Endothelial cell of umbilical vein (primary cell): ENCODE data around the gene TCAP. TPM values are rescaled to one million over a fixed set of nuclear protein-coding genes. Genes with fewer than 3 reads are reported as not detected.

Experiments used
- BruUV-seq: library from RNA; stranded (reverse); fragments of 400-500 nt; replicated peaks from 2 replicates; lab custom pipeline; 2021; lab: Mats Ljungman, UMichigan
- CTCF ChIA-PET: fragments of 300-600, 350-600 bp; sonication (Branson Sonifier 250); formaldehyde crosslinking; loops from one replicate; lab custom pipeline; 2021; ENCODE audit warnings: antibody characterized with exemption, inconsistent platforms; lab: Charles Lee
- POLR2A ChIA-PET: fragments of 300-600, 350-600 bp; sonication (Branson Sonifier 250); formaldehyde crosslinking; loops from one replicate; lab custom pipeline; 2021; ENCODE audit warnings: antibody characterized with exemption, inconsistent platforms; lab: Charles Lee
- DNase-seq: peaks from one replicate; pipeline ENCODE4 v3.0.0-alpha.2; 2011; ENCODE audit warnings: low read depth, low spot score
- FAIRE-seq: peaks from 2 replicates; lab custom pipeline; 2011; peaks lifted over from hg19 to GRCh38; lab: Jason Lieb, UNC
- H2AFZ ChIP-seq: 2 replicates; pipeline ENCODE4 v1.6.0; 2012; ENCODE audit warnings: low read depth, low read length, control low read depth, inconsistent platforms
- H3K27ac ChIP-seq: 2 replicates; pipeline ENCODE4 v1.5.1; 2011; ENCODE audit warnings: low read depth, mild to moderate bottlenecking, control low read depth, low read length, moderate library complexity; ENCODE audit not compliant: insufficient read depth
- H3K27me3 ChIP-seq, 2 experiments: 2 replicates each; pipeline versions ENCODE4 v1.6.0 to v1.6.1; 2011; ENCODE audit warnings: low read length in 2 of 2, mixed read lengths in 1 of 2; ENCODE audit not compliant: control insufficient read depth in 2 of 2, insufficient read depth in 2 of 2
- H3K36me3 ChIP-seq, 2 experiments: 2 replicates in 1 of 2; 3 replicates in 1 of 2; pipeline ENCODE4 v1.5.1; 2011; ENCODE audit warnings: low read length in 2 of 2, mild to moderate bottlenecking in 1 of 2, moderate library complexity in 1 of 2; ENCODE audit not compliant: control insufficient read depth in 2 of 2, insufficient read depth in 2 of 2; ENCODE audit errors: extremely low read depth in 1 of 2
- H3K4me1 ChIP-seq: 3 replicates; pipeline ENCODE4 v1.5.1; 2011; ENCODE audit warnings: mild to moderate bottlenecking, low read length; ENCODE audit not compliant: control insufficient read depth, insufficient read depth; ENCODE audit errors: extremely low read depth
- H3K4me2 ChIP-seq: 2 replicates; pipeline ENCODE4 v1.6.1; 2011; ENCODE audit warnings: low read length, control low read depth, mixed read lengths; ENCODE audit not compliant: insufficient read depth
- H3K4me3 ChIP-seq, 3 experiments: fragments of 200-600 bp in 1 of 3; sonication (generic), shearing (Covaris generic) in 1 of 3; replicated peaks in 1 of 3; 2 replicates each; pipeline ENCODE4 v1.5.1; 2011 to 2016; ENCODE audit warnings: control low read depth in 3 of 3, low read length in 3 of 3, mild to moderate bottlenecking in 2 of 3, inconsistent platforms in 1 of 3, low read depth in 1 of 3, moderate library complexity in 1 of 3; ENCODE audit not compliant: insufficient read depth in 1 of 3
- H3K79me2 ChIP-seq: 2 replicates; pipeline ENCODE4 v1.6.0; 2012; ENCODE audit warnings: low read length, inconsistent platforms; ENCODE audit not compliant: control insufficient read depth, insufficient read depth
- H3K9ac ChIP-seq: replicated peaks from 2 replicates; pipeline ENCODE3; 2011; ENCODE audit warnings: low read length, control low read depth; ENCODE audit not compliant: insufficient read depth; ENCODE audit errors: extremely low read depth
- H3K9me1 ChIP-seq: replicated peaks from 3 replicates; pipeline ENCODE4 v1.6.0; 2011; ENCODE audit warnings: mild to moderate bottlenecking, low read length; ENCODE audit not compliant: control insufficient read depth, insufficient read depth; ENCODE audit errors: extremely low read depth
- H3K9me3 ChIP-seq: replicated peaks from 2 replicates; pipeline ENCODE4 v1.5.1; 2012; ENCODE audit warnings: low read length, inconsistent platforms; ENCODE audit not compliant: control insufficient read depth, insufficient read depth
- H4K20me1 ChIP-seq: replicated peaks from 2 replicates; pipeline ENCODE3; 2011; ENCODE audit warnings: mild to moderate bottlenecking, low read length; ENCODE audit not compliant: control insufficient read depth, insufficient read depth; ENCODE audit errors: extremely low read depth
- CTCF ChIP-seq, 2 donors: IDR thresholded peaks; 1 replicate in 1 of 2; 2 replicates in 1 of 2; pipeline ENCODE4 v1.5.1; 2011; ENCODE audit warnings: low read length in 2 of 2, mild to moderate bottlenecking in 2 of 2, moderate library complexity in 2 of 2, control low read depth in 1 of 2, inconsistent platforms in 1 of 2, low read depth in 1 of 2; ENCODE audit not compliant: insufficient read depth in 1 of 2; ENCODE audit errors: extremely low read depth in 1 of 2
- EZH2 ChIP-seq: IDR thresholded peaks from 2 replicates; pipeline ENCODE4 v1.6.1; 2012; ENCODE audit warnings: borderline replicate concordance, low read depth, mild to moderate bottlenecking, moderate library complexity, low read length, inconsistent platforms; ENCODE audit not compliant: severe bottlenecking
- dilution Hi-C: fragments of 300-500 bp; cut with MboI; formaldehyde crosslinking; loops from one replicate; pipeline ENCODE4 v1.15.0; 2019; ENCODE audit warnings: low sequenced_read_pairs; ENCODE audit not compliant: extremely low pct_ligation_motif_present
- intact Hi-C: fragments of 100-400 bp; cut with micrococcal nuclease; formaldehyde crosslinking; loops from one replicate; pipeline ENCODE4 v1.10.0; 2022
- polyA plus RNA-seq, 4 experiments: library from polyadenylated mRNA; depleted of rRNA in 3 of 4; stranded (reverse) in 3 of 4; unstranded in 1 of 4; fragments of >200 nt; gene quantifications; 2 replicates each; pipeline versions ENCODE4 v1.2.1 to v1.2.3, GENCODE V29; 2011 to 2012; ENCODE audit warnings: missing spikeins in 1 of 4
- total RNA-seq: library from RNA; stranded (reverse); gene quantifications from 2 replicates; pipeline ENCODE4 v1.2.3, GENCODE V29; 2021

Gene TCAP
- total and polyA plus RNA-seq, 2 donors (not counting 3 experiments of a cell fraction or from before 2014, with no cell fraction given): 0.51 to 0.93 TPM

GRCh38 chr17:39667262-39667944 lies 2.3 kb downstream of the TCAP start:
- intact Hi-C loops (no loop called here), dilution Hi-C loops (no loop called here)
- H3K9ac ChIP-seq: no peak overlapping the region
- H3K9me1 ChIP-seq: no peaks in the 10 kb centered on the region
- no TSS peak for BruUV-seq
- no peaks in the 10 kb centered on the region for H4K20me1 ChIP-seq
- DNase-seq (no peak), FAIRE-seq (no peak)
- H3K4me2 ChIP-seq: no peak overlapping the region
- CTCF ChIA-PET: interaction anchor here (0.9 to 13.1 kb wide), 7 partner anchors 14 to 48 kb away, joined by 3 to 291 read pairs (median 8); no protein-coding TSS in a partner anchor
- no peak overlapping the region for H3K27ac ChIP-seq
- H3K4me1 ChIP-seq: no peaks in the 10 kb centered on the region
- POLR2A ChIA-PET: interaction anchor here (0.6 to 0.7 kb wide), 2 partner anchors 48 to 62 kb away, joined by 5 to 9 read pairs; no protein-coding TSS in a partner anchor
- no peak overlapping the region for H3K4me3 ChIP-seq
- no peaks in the 10 kb centered on the region for H3K9me3 ChIP-seq
- H3K27me3 ChIP-seq: peaks cover 6 to 10% of the 10 kb centered on the region in 2 experiments
- H3K36me3 ChIP-seq: no peaks in the 10 kb centered on the region
- H3K79me2 ChIP-seq: no peaks in the 10 kb centered on the region
- no peak overlapping the region for H2AFZ ChIP-seq
- TF ChIP-seq EZH2 (peak; percentile 79), CTCF (IDR thresholded peaks at IDR 0.05; ENCODE audit: extremely low read depth in 1 of 2, insufficient read depth in 1 of 2, low read depth in 1 of 2, low read length in 2 of 2) (no peak)
